Fibroblast of pulmonary artery (primary cell): ENCODE data around the gene ANKRD53.

ENCODE experiments used
- DNase-seq: peaks from one replicate; pipeline ENCODE4 v3.0.0-alpha.2; 2010; ENCODE audit warnings: low read depth
- H3K4me3 ChIP-seq: replicated peaks from 2 replicates; pipeline ENCODE4 v1.5.1; 2011; ENCODE audit warnings: low read depth, mild to moderate bottlenecking, control low read depth, low read length, moderate library complexity
- CTCF ChIP-seq: IDR thresholded peaks from 2 replicates; pipeline ENCODE4 v1.5.1; 2011; ENCODE audit warnings: mild to moderate bottlenecking, control low read depth, low read length, inconsistent platforms; ENCODE audit errors: missing control alignments

Gene ANKRD53

GRCh38 chr2:70941186-70941585, 37.2 kb upstream of the ANKRD53 start:
- TF ChIP-seq CTCF, result no peak
- no peak for DNase-seq
- no peak overlapping the region for H3K4me3 ChIP-seq

DNA sequence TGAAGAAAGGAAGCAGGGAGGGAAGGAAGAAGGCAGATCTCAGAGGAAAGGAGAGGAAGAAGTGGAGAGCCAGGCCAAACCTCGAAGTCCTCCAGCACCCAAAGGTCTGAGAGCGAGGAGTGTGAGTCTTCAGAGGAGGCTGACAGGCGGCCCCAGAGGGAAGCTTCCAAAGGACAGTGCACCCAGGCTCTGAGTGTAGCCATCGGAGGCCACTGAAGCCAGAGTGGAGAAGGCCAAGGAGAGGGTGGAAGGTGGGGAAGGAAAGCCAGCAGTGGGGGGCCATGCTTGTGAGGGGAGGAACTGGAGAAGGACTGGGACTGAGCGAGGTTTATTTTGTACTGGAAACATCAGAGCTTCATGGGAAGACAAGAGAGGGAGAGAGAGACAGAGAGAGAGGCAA, 36.7 kb upstream of the ANKRD53 start:
- DNase-seq, result no peak
- no peak overlapping the region for H3K4me3 ChIP-seq
- no peak for TF ChIP-seq CTCF

DNA sequence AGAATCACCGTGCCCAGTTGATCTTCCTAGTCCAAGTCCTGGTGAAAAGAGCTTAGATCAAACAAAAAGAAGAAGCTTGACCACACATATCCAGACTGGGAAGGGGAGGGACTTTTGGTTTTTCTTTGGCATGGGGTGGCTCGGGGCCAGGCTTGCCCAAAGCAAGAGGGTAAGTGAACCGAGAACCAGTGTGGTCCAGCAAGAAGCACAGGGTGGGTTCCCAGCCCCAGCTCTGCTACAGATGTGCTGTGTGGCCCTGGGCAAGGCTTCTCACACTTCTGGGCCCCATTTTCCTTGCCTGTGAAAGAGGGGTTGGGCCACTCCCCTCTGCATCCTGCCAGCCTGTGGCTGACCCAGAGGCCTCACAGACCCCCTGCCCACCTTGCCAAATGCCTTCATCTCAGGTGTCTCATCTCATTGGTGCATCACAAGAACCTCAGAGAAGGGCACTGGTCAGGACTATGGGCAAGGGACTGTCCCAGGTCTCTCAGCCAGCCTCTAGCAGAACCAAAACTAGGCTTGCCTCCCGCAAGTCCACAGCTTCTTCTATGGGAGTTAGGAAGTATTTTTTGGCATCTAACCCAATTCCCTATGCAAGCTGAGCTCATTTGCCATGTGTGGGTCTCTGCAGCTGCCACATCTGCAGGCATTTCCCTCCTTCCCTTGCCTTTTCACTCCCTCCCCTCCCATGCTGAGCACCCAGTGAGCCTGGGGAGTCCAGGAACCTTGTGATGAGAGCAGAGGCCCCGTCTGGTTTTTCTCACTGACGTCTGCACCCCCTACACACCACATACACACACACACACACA, 35.8 kb upstream of the ANKRD53 start:
- no peak for DNase-seq
- no peak for TF ChIP-seq CTCF
- no peak overlapping the region for H3K4me3 ChIP-seq

DNA sequence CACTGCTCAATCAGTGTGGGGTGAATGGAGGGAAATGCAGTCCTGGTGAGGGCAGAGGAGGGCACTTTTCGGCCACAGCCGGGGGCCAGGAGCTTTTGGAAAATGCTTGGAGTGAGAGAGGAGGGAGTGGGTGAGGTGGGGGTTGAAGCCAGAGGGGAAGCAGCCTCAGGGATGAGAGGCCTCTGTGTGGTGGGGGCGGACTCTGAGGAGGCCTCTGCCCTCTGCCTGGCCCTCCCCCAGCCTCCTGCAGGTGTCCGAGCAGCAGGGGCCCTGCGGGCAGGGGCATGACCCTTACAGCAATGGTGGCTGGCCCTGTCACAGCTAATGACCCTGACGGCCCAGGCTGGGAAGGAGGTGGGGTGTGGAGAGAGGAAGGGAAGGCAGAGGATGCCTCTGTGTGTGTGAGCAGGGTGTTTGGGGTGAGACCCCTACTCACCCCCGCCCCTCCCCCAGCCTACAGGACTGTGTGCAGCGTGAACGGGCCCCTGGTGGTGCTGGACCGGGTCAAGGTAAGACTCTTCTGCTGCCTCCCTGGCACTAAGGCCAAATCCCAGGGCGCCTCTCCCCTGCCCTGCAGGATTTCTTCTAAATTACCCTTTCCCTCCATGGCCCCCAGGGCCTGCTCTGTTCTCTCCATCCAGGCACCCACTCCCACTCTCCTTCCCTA, 35.1 kb upstream of the ANKRD53 start:
- no peak for TF ChIP-seq CTCF
- DNase-seq, result no peak
- no peak overlapping the region for H3K4me3 ChIP-seq

DNA sequence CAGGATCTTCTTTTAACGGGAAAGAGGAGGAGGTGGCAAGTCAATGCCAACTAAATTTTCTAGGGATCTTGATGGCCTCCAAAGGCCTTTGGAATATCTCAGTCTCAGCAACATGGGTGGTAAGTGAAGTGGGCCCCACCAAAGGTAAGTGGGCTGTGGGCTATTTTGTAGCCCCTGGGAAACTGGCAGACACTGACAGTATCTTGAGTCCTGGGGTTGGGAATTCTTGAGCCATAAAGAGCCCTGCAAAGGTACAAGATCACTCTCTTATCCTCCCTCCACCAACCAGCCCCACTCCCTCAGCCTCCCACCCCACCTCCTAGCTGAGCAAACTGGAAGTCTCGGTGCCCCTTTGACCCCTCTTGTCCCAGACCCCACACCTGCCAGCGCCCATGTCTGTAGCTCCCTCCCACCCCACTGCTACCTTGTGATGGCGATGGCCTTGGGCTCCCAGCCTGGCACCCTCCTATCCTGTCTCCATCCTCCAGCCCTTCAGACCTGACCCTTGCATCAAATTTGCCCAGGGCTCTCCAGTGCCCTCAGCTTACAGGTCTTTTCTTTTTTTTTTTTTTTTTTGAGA, 34.2 kb upstream of the ANKRD53 start:
- no peak for DNase-seq
- H3K4me3 ChIP-seq, result no peak overlapping the region
- TF ChIP-seq CTCF, result no peak

GRCh38 chr2:70946832-70947442, 31.5 kb upstream of the ANKRD53 start:
- no peak overlapping the region for H3K4me3 ChIP-seq
- peak; percentile 73 for DNase-seq
- peak; percentile 85 for TF ChIP-seq CTCF
